DOHH2 (cell line): Measurements from ENCODE around the gene SPTBN1.

Source experiments
- EZH2phosphoT487 ChIP-seq: fragments of 200-600 bp; sonication (generic); IDR thresholded peaks from 2 replicates; pipeline ENCODE4 v1.6.1; 2017; ENCODE audit warnings: borderline replicate concordance, mild to moderate bottlenecking, antibody characterized with exemption, low read length, moderate library complexity, mixed read lengths
- TF ChIP-seq, protein P1 (sequence below): fragments of 200-600 bp; sonication (generic); IDR thresholded peaks from one replicate; pipeline ENCODE4 v1.5.1; 2014; ENCODE audit warnings: antibody characterized with exemption, mild to moderate bottlenecking, low read depth, low read length; ENCODE audit not compliant: poor library complexity, severe bottlenecking

GRCh38 chr2:54641988-54642387 is 185.9 kb downstream of the SPTBN1 start:
- TF ChIP-seq, protein P1, sequence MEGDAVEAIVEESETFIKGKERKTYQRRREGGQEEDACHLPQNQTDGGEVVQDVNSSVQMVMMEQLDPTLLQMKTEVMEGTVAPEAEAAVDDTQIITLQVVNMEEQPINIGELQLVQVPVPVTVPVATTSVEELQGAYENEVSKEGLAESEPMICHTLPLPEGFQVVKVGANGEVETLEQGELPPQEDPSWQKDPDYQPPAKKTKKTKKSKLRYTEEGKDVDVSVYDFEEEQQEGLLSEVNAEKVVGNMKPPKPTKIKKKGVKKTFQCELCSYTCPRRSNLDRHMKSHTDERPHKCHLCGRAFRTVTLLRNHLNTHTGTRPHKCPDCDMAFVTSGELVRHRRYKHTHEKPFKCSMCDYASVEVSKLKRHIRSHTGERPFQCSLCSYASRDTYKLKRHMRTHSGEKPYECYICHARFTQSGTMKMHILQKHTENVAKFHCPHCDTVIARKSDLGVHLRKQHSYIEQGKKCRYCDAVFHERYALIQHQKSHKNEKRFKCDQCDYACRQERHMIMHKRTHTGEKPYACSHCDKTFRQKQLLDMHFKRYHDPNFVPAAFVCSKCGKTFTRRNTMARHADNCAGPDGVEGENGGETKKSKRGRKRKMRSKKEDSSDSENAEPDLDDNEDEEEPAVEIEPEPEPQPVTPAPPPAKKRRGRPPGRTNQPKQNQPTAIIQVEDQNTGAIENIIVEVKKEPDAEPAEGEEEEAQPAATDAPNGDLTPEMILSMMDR: no peak
- no peak for TF ChIP-seq EZH2phosphoT487
